NCI-H2081 treated with DMSO at 0.1 percent for 48 hours (cell line): ENCODE measurements around the gene SCN10A.

Experiments used
- DNase-seq: peaks from one replicate; lab custom pipeline; 2025; lab: John Stamatoyannopoulos, UW

SCN10A gene

GRCh38 chr3:38720465-38720864 lies 95.6 kb downstream of the SCN10A start:
- no peak for DNase-seq

GRCh38 chr3:38717355-38718240 lies 98.4 kb downstream of the SCN10A start:
- no peak for DNase-seq

GRCh38 chr3:38713121-38713520 lies 102.9 kb downstream of the SCN10A start:
- no peak for DNase-seq

- DNase-seq: no peak
Observed at GRCh38 chr3:38711321-38711720, 104.7 kb downstream of the SCN10A start.

- DNase-seq: no peak
Observed at GRCh38 chr3:38707730-38708129, 108.3 kb downstream of the SCN10A start.

- no peak for DNase-seq
Observed at GRCh38 chr3:38706961-38707360, 109.1 kb downstream of the SCN10A start.

DNA sequence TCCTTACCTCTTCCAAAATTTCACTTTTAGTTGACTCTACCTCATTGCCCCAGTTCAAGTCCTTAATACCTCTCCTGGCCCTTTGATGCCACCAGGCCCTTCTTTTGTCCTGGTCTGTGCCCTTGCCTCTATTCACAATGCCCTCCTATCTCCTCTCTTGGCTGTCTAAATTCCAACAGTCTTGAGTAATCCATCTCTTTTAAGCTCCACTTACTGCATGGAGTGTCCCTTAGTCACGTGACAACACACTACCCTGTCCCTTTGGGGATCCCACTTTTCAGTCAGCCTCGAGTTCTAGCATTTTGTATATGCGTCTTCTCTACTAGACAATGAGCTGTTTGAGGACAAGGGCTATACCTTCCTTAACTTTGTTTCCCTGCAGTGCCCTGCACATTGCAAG lies 113.8 kb downstream of the SCN10A start:
- DNase-seq: no peak

GRCh38 chr3:38698760-38699159 lies 117.3 kb downstream of the SCN10A start:
- no peak for DNase-seq

DNA sequence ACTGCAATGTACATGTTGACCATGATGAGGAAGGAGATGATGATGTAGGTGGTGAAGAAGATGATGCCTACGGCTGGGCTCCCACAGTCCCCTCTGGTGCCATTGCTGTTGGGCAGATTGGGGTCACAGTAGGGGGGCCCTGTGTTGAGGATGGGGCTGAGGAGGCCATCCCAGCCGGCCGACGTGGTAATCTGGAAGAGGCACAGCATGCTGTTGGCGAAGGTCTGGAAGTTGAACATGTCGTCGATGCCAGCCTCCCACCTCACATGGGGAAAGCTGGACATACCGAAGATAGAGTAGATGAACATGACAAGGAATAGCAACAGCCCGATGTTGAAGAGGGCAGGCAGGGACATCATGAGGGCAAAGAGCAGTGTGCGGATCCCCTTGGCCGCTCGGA lies 118.0 kb downstream of the SCN10A start:
- DNase-seq: no peak

DNA sequence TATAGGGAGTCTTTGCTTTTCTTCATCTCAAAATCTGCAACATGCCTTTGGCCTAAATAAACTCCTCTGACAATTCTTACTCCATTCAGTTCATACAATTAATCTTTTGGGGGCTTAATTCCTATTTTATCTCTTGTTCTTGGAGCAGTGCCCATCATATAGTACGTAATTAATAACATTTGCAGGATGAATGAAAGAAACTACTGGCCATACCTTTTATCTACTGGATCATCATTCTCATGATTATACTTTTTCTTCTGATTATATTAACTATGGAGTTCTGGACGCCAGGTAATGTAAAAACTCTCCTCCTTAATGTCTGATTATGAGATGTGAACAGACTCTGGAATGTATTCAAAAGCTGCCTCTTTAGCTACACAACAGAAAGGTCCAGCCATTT lies 120.0 kb downstream of the SCN10A start:
- no peak for DNase-seq

- no peak for DNase-seq
Observed at GRCh38 chr3:38690185-38690584, 125.8 kb downstream of the SCN10A start.

DNA sequence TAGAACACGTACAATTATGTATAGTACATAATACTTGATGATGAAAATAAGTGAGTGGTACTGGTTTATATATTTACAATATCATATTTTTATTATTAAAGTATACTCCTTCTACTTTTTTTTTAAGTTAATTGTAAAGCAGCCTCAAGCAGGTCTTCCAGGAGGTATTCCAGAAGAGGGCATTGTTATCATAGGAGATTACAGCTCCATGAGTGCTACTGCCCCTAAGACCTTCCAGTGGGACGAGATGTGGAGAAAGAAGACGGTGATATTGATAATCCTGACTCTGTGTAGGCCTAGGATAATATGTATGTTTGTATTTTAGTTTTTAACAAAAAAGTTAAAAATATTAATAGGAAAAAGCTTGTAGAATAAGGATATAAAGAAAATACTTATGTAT lies 126.2 kb downstream of the SCN10A start:
- DNase-seq: no peak

- DNase-seq: no peak
Observed at GRCh38 chr3:38689346-38689745, 126.7 kb downstream of the SCN10A start.

GRCh38 chr3:38687321-38687720 lies 128.7 kb downstream of the SCN10A start:
- DNase-seq: no peak

- DNase-seq: no peak
Observed at GRCh38 chr3:38684546-38684945, 131.5 kb downstream of the SCN10A start.

GRCh38 chr3:38669668-38670067 lies 146.3 kb downstream of the SCN10A start:
- no peak for DNase-seq

DNA sequence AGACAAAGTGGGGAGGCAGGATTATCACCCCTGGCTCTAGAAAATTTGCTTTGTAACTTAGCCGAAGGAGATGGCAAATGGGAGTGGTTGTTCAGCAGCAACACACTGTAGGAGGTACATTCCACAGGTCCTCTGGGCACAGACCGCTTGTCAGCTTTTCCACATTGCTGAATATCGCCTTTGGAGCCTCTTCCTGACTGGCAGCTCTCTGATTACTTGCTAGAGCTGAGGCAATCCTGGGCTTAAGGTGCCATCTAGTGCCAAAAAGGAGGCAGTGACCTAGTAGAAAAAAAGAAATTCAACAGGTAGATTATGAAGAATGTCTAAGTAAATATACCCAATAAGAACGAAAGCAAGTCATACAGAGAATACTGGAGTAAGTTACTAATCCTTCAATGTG lies 153.5 kb downstream of the SCN10A start:
- DNase-seq: no peak

DNA sequence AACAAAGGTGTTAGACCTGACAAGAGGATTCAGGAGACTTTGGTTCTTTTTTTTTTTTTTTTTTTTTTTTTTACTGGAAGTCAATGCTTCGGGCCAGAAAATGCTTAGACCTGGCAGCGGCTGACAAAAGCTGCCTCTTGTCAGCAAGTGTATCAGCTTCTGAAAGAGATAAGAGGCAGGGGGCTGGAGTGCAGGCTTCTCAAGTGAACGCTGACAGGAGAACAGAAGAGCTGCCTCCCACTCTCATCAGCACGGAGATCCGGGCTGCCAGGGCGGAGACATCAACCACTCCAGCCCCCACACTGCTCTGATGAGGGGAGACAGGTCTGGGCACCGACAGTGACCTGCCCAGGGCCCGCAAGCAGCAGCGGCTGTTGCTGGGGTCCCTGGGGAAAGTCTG lies 157.2 kb downstream of the SCN10A start:
- DNase-seq: no peak

GRCh38 chr3:38657369-38657768 lies 158.6 kb downstream of the SCN10A start:
- no peak for DNase-seq

GRCh38 chr3:38655708-38656300 lies 160.2 kb downstream of the SCN10A start:
- peak; percentile 9 for DNase-seq

- no peak for DNase-seq
Observed at GRCh38 chr3:38653685-38654537, 162.1 kb downstream of the SCN10A start.

GRCh38 chr3:38652934-38653333 lies 163.1 kb downstream of the SCN10A start:
- no peak for DNase-seq
